Nephron (organoid): ENCODE results near the gene KIAA1671.
A peak's percentile ranks its signal among the peaks of the same experiment; 100 is the strongest.

ENCODE experiments used
- H3K27ac Mint-ChIP-seq, 3 experiments: 2 replicates each; pipeline ENCODE4 v1.8.0; 2020; ENCODE audit warnings: mixed read lengths in 3 of 3, mild to moderate bottlenecking in 2 of 3, moderate library complexity in 1 of 3
- H3K27me3 Mint-ChIP-seq: 2 replicates; pipeline ENCODE4 v1.8.0; 2021; ENCODE audit warnings: low read depth, mild to moderate bottlenecking, moderate library complexity, mixed read lengths
- H3K36me3 Mint-ChIP-seq: 2 replicates; pipeline ENCODE4 v1.8.0; 2020; ENCODE audit warnings: low read depth, mixed read lengths
- H3K4me1 Mint-ChIP-seq: 2 replicates; pipeline ENCODE4 v1.8.0; 2020; ENCODE audit warnings: mixed read lengths
- H3K4me3 Mint-ChIP-seq, 3 experiments: 2 replicates each; pipeline ENCODE4 v1.8.0; 2020; ENCODE audit warnings: mild to moderate bottlenecking in 3 of 3, mixed read lengths in 3 of 3, moderate library complexity in 2 of 3
- H3K9me3 Mint-ChIP-seq: 2 replicates; pipeline ENCODE4 v1.8.0; 2020; ENCODE audit warnings: mixed read lengths
- CTCF ChIP-seq, 3 experiments: fragments of 200-600 bp; sonication (generic); IDR thresholded peaks; one replicate each; pipeline ENCODE4 v1.5.0; 2021; ENCODE audit warnings: antibody characterized with exemption in 3 of 3; ENCODE audit not compliant: unreplicated experiment in 3 of 3

KIAA1671 gene

GRCh38 chr22:24975125-24975640 lies 22.7 kb downstream of the KIAA1671 start:
- no peak overlapping the region for H3K4me3 Mint-ChIP-seq
- TF ChIP-seq CTCF (IDR thresholded peaks at IDR 0.05; ENCODE audit: unreplicated experiment in 3 of 3): no peak
- H3K27ac Mint-ChIP-seq: peak overlapping the region in 2 of 3 experiments; percentile 31 to 94
- H3K36me3 Mint-ChIP-seq: no peaks in the 10 kb centered on the region
- no peaks in the 10 kb centered on the region for H3K9me3 Mint-ChIP-seq
- peaks cover 4% of the 10 kb centered on the region for H3K27me3 Mint-ChIP-seq
- peaks cover 34% of the 10 kb centered on the region for H3K4me1 Mint-ChIP-seq

DNA sequence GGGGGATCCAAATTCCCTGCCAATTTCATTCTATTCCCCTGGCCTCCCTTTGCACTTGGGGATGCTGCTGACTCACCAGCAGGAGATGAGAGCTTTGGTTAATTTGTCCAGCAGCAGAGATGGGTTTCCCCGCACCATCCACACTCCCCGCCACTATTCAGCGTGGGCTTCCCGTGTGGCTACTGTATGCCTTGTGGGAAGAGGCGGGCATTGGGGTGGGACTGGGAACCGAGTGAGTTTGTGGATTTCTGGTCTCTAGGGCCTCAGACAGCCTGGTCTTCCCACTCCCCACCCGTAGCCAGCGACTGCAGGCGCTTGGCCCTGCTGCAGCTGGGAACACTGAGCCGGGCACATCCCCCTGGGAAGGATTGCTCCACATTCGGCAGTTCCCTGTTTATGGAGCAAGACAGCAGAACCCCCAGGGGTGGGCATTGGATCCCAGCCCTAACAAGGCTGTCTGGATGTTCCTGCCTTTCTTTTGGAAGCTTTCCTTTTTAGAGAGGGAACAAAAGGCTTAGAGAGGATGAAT lies 23.4 kb downstream of the KIAA1671 start:
- peaks cover 5% of the 10 kb centered on the region for H3K27me3 Mint-ChIP-seq

GRCh38 chr22:24976442-24977218 lies 24.1 kb downstream of the KIAA1671 start:
- no peaks in the 10 kb centered on the region for H3K36me3 Mint-ChIP-seq
- H3K4me1 Mint-ChIP-seq: peaks cover 34% of the 10 kb centered on the region
- TF ChIP-seq CTCF (IDR thresholded peaks at IDR 0.05; ENCODE audit: unreplicated experiment in 3 of 3): no peak
- peak overlapping the region; percentile 93 to 94 (median 93) for H3K27ac Mint-ChIP-seq
- H3K4me3 Mint-ChIP-seq: peak overlapping the region in 1 of 3 experiments; percentile 32
- no peaks in the 10 kb centered on the region for H3K9me3 Mint-ChIP-seq
- peaks cover 8% of the 10 kb centered on the region for H3K27me3 Mint-ChIP-seq

More for the DNA sequence above, 23.4 kb downstream of the KIAA1671 start:
- Mint-ChIP-seq H3K4me1 (peaks cover 34% of the 10 kb centered on the region), H3K36me3 (no peaks in the 10 kb centered on the region), H3K4me3 (no peak overlapping the region), H3K27ac (peak overlapping the region; percentile 31 to 94 (median 70)), H3K9me3 (no peaks in the 10 kb centered on the region)
- no peak for TF ChIP-seq CTCF (IDR thresholded peaks at IDR 0.05; ENCODE audit: unreplicated experiment in 3 of 3)

DNA sequence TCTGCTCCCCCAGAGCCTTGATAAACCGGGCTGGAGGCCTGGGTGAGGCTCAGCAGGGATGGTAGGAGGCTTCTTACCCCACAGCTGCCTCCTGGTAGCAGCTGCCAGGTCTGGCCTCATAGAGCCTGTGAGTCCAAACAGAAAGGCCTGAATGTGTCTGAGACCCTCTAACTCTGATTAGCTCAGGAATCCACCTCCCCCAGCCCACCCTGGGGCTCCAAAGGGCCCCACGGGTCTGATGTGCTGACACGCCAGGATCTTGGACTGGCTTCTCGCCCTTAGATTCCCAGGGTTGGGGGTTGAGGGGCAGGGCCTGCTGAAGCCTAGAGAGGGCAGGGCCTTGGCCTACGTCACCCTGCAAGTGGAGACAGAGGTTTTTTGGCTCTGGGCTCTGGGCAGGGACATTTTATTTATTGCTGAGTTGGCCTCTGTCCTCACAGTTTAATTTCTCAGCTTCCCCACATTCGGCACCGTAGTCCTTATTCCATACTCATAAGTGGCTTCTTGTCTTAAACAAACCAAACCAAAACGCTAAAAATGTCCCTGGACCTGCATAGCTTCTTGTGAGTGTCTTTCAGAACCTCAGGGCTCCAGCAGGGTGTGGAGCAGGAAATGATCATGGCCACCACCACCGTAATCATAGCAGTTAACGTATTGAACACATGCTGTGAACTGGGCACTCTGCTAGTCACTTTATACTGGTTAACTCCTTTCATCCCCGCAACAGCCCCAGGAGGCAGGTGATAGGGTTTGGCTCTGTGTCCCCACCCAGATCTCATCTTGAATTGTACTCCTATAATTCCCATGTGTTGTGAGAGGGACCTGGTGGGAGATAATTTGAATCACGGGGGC lies 25.1 kb downstream of the KIAA1671 start:
- H3K4me3 Mint-ChIP-seq: peak overlapping the region in 1 of 3 experiments; percentile 32
- peaks cover 8% of the 10 kb centered on the region for H3K27me3 Mint-ChIP-seq
- H3K27ac Mint-ChIP-seq: peak overlapping the region; percentile 93 to 94 (median 93)
- H3K9me3 Mint-ChIP-seq: no peaks in the 10 kb centered on the region
- H3K36me3 Mint-ChIP-seq: no peaks in the 10 kb centered on the region
- TF ChIP-seq CTCF (IDR thresholded peaks at IDR 0.05; ENCODE audit: unreplicated experiment in 3 of 3): no peak
- H3K4me1 Mint-ChIP-seq: peaks cover 34% of the 10 kb centered on the region

DNA sequence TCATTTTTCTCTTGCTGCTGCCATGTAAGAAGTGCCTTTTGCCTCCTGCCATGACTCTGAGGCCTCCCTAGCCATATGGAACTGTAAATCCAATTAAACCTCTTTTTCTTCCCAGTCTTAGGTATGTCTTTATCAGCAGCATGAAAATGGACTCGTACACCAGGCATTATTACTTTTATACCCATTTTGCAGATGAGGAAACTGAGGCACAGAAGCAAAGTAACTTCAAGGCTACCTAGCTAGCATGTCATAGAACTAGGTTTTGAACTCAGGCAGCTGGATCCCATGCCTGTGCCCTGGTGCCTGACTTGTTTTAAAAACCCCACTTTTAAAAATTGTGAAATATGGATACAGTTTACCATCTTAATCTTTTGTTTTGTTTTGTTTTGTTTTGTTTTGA lies 25.8 kb downstream of the KIAA1671 start:
- Mint-ChIP-seq H3K27me3 (peaks cover 8% of the 10 kb centered on the region), H3K27ac (peak overlapping the region; percentile 93 to 94 (median 93)), H3K36me3 (no peaks in the 10 kb centered on the region), H3K9me3 (no peaks in the 10 kb centered on the region), H3K4me1 (peaks cover 34% of the 10 kb centered on the region), H3K4me3 (no peak overlapping the region)
- no peak for TF ChIP-seq CTCF (IDR thresholded peaks at IDR 0.05; ENCODE audit: unreplicated experiment in 3 of 3)
